Ascending aorta (tissue), 2 donors: ENCODE data around the gene HLA-B. TPM values are rescaled to one million over a fixed set of nuclear protein-coding genes. Genes with fewer than 3 reads are reported as not detected.
"Not testable (repeated sequence)": the region's sequence is repeated elsewhere in the genome, so short reads cannot be mapped to it uniquely, and the experiment has no call there.

Source experiments
- DNase-seq, 2 donors: peaks; one replicate each; pipeline ENCODE4 v3.0.0-alpha.2; 2019; ENCODE audit warnings: low spot score in 2 of 2
- H3K27ac ChIP-seq, 2 donors: fragments of 200-600 bp; sonication (generic); one replicate each; pipeline ENCODE4 v1.5.1; 2016 to 2017; ENCODE audit warnings: mild to moderate bottlenecking in 1 of 2
- H3K27me3 ChIP-seq: fragments of 200-600 bp; sonication (generic); one replicate; pipeline ENCODE4 v1.5.1; 2017
- H3K36me3 ChIP-seq, 2 donors: fragments of 200-600 bp; sonication (generic); one replicate each; pipeline ENCODE4 v1.5.1; 2016
- H3K4me1 ChIP-seq, 2 donors: fragments of 200-600 bp; sonication (generic); one replicate each; pipeline ENCODE4 v1.5.1; 2016 to 2017; ENCODE audit warnings: mild to moderate bottlenecking in 1 of 2
- H3K4me3 ChIP-seq, 2 donors: fragments of 200-600 bp; sonication (generic); one replicate each; pipeline ENCODE4 v1.5.1; 2016 to 2017; ENCODE audit warnings: mild to moderate bottlenecking in 1 of 2
- H3K9me3 ChIP-seq, 2 donors: fragments of 200-600 bp; sonication (generic); one replicate each; pipeline ENCODE4 v1.5.1; 2016
- intact Hi-C: fragments of 100-400 bp; cut with DNase I; formaldehyde crosslinking; loops from one replicate; pipeline ENCODE4 v1.15.1; 2023
- total RNA-seq: library from RNA; depleted of rRNA; stranded (reverse); fragments of >200 nt; gene quantifications from one replicate; pipeline ENCODE4 v1.1.0, GENCODE V29; 2016
- TF ChIP-seq, protein P1 (sequence below), 3 experiments: fragments of 200-600 bp in 2 of 3; fragments of 450-650 bp in 1 of 3; sonication (generic) in 2 of 3; IDR thresholded peaks; one replicate each; pipeline ENCODE4 v1.5.1; 2016 to 2019; ENCODE audit warnings: antibody characterized with exemption in 3 of 3, mild to moderate bottlenecking in 1 of 3, moderate library complexity in 1 of 3

HLA-B gene
- total RNA-seq, 1 donor from 2014 or later, result 1,833 TPM

DNA sequence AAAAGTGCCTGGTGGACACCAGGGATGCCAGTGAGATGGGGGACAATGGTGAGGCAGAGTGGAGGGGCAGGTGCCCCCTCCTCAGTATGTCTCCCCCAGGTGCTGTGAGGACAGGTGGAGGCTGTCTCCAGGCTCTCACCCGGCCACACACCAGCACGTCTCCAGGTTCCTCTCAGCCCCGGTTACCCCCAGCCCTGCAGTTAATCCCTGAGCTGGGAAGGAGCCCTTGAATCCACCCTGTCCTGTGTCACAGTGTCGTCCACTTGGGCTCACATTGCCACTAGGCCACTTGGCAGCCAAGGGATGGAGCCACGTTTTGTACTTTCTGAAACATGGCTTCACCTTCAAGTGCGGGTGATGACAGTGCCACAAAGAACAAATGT, 21.7 kb upstream of the HLA-B start:
- H3K4me1 ChIP-seq, result no peaks in the 10 kb centered on the region
- no peaks in the 10 kb centered on the region for H3K36me3 ChIP-seq
- DNase-seq, result no peak
- intact Hi-C loops, result no loop called here
- H3K27ac ChIP-seq, result no peak overlapping the region
- no peaks in the 10 kb centered on the region for H3K9me3 ChIP-seq
- no peaks in the 10 kb centered on the region for H3K27me3 ChIP-seq
- H3K4me3 ChIP-seq, result no peak overlapping the region
- TF ChIP-seq, protein P1, sequence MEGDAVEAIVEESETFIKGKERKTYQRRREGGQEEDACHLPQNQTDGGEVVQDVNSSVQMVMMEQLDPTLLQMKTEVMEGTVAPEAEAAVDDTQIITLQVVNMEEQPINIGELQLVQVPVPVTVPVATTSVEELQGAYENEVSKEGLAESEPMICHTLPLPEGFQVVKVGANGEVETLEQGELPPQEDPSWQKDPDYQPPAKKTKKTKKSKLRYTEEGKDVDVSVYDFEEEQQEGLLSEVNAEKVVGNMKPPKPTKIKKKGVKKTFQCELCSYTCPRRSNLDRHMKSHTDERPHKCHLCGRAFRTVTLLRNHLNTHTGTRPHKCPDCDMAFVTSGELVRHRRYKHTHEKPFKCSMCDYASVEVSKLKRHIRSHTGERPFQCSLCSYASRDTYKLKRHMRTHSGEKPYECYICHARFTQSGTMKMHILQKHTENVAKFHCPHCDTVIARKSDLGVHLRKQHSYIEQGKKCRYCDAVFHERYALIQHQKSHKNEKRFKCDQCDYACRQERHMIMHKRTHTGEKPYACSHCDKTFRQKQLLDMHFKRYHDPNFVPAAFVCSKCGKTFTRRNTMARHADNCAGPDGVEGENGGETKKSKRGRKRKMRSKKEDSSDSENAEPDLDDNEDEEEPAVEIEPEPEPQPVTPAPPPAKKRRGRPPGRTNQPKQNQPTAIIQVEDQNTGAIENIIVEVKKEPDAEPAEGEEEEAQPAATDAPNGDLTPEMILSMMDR (IDR thresholded peaks at IDR 0.05), result no peak

DNA sequence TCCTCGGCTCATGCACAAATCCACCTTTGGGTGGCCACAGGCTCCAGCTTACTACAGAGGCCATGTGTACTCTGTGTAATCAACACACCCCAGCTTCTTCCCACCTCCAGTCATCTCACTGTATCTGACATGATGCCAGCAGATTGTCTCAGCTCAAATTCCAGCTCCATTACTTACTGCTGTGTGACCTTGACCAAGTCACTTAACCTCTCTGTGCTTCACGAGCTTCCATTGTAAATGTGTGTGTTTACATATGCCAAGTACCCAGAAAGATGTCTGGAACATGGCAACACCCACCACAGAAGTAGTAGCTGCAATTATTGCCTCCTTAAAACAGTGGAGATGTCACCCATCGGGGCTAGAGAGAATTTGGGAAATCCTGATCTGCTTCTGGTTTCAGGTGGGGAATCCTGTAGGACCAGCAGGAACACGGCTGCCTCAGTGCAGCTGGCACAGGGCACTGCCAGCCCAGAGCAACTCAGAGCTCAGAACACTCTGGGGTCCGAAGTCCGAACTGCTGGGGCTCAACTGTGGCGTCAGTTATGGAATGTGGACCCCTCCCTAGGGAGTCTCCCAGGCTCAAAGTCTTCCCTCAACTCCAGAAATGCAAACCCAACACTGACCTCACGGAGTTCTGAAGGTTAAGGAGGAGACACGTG, 21.2 kb upstream of the HLA-B start:
- no peak for DNase-seq
- intact Hi-C loops, result no loop called here
- Histone ChIP-seq H3K4me3 (no peak overlapping the region), H3K36me3 (no peaks in the 10 kb centered on the region), H3K27me3 (no peaks in the 10 kb centered on the region), H3K4me1 (no peaks in the 10 kb centered on the region), H3K27ac (no peak overlapping the region), H3K9me3 (no peaks in the 10 kb centered on the region)
- TF ChIP-seq, protein P1 (IDR thresholded peaks at IDR 0.05), result no peak

- TF ChIP-seq, protein P1 (IDR thresholded peaks at IDR 0.05), result no peak
- H3K4me3 ChIP-seq, result no peak overlapping the region
- intact Hi-C loops, result no loop called here
- H3K36me3 ChIP-seq, result no peaks in the 10 kb centered on the region
- DNase-seq, result no peak
- peaks cover 0 to 2% of the 10 kb centered on the region in 2 donors for H3K9me3 ChIP-seq
- H3K27ac ChIP-seq, result no peak overlapping the region
- no peaks in the 10 kb centered on the region for H3K27me3 ChIP-seq
- H3K4me1 ChIP-seq, result no peaks in the 10 kb centered on the region
These were observed 20.1 kb upstream of the HLA-B start for GRCh38 chr6:31377029-31377428.

DNA sequence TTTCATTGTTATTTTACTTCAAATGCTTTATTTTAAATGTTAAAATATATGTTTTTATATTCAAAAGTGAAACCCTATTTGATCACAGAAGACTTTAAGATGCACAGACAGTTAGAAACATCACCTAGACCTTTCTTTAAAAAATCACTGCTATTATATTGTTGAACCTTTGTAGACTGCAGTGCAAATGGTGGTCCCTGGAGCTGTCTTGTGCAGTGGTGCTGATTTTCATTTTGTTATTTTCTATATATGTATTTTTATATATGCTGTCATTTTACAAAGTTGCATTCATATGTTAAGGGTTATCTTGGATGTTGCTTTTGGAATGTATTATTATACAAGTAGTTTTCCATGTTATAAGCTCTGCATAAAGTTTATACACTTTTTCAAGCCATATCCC, 18.7 kb upstream of the HLA-B start:
- Histone ChIP-seq H3K27ac (no peak overlapping the region), H3K36me3 (no peaks in the 10 kb centered on the region), H3K27me3 (no peaks in the 10 kb centered on the region), H3K4me1 (no peaks in the 10 kb centered on the region), H3K4me3 (no peak overlapping the region), H3K9me3 (peaks cover 0 to 6% of the 10 kb centered on the region in 2 donors)
- TF ChIP-seq, protein P1 (IDR thresholded peaks at IDR 0.05), result no peak
- intact Hi-C loops, result no loop called here
- DNase-seq, result no peak

GRCh38 chr6:31374118-31374517, 17.1 kb upstream of the HLA-B start:
- H3K9me3 ChIP-seq, H3K27me3 ChIP-seq, H3K36me3 ChIP-seq, DNase-seq, intact Hi-C loops, H3K4me1 ChIP-seq, H3K27ac ChIP-seq, H3K4me3 ChIP-seq: not testable (repeated sequence)

GRCh38 chr6:31368461-31368860, 11.5 kb upstream of the HLA-B start:
- Histone ChIP-seq H3K36me3 (no peaks in the 10 kb centered on the region), H3K4me3 (no peak overlapping the region), H3K9me3 (peaks cover 0 to 6% of the 10 kb centered on the region in 2 donors), H3K27me3 (no peaks in the 10 kb centered on the region), H3K27ac (no peak overlapping the region), H3K4me1 (peaks cover 0 to 3% of the 10 kb centered on the region in 2 donors)
- intact Hi-C loops, result no loop called here
- TF ChIP-seq, protein P1 (IDR thresholded peaks at IDR 0.05), result no peak
- DNase-seq, result no peak
